ENCODE results near the gene TAGAP.
A peak's percentile ranks its signal among the peaks of the same experiment; 100 is the strongest.
"Not testable (repeated sequence)": the region's sequence is repeated elsewhere in the genome, so short reads cannot be mapped to it uniquely, and the experiment has no call there.

The TAGAP gene

GRCh38 chr6:159020011-159020410, 24.8 kb downstream of the TAGAP start:
- no peak for DNase-seq (ENCODE audit: low spot score)
- in situ Hi-C loops (cut with MboI; ENCODE audit: low pct_unique_long_range_greater_than_20kb, low sequenced_read_pairs, unreplicated experiment) = no loop called here
- TF ChIP-seq CTCF (IDR thresholded peaks at IDR 0.05; ENCODE audit: extremely low read depth, insufficient read depth, missing control alignments) = no peak

- in situ Hi-C loops (cut with MboI; ENCODE audit: low pct_unique_long_range_greater_than_20kb, low sequenced_read_pairs, unreplicated experiment) = no loop called here
- peak; percentile 43 for DNase-seq (ENCODE audit: low spot score)
- TF ChIP-seq CTCF (IDR thresholded peaks at IDR 0.05; ENCODE audit: extremely low read depth, insufficient read depth, missing control alignments) = no peak
Observed at GRCh38 chr6:159017757-159018559, 26.8 kb downstream of the TAGAP start.

GRCh38 chr6:159014406-159014805, 30.4 kb downstream of the TAGAP start:
- TF ChIP-seq CTCF (IDR thresholded peaks at IDR 0.05; ENCODE audit: extremely low read depth, insufficient read depth, missing control alignments) = no peak
- DNase-seq (ENCODE audit: low spot score) = no peak
- in situ Hi-C loops (cut with MboI; ENCODE audit: low pct_unique_long_range_greater_than_20kb, low sequenced_read_pairs, unreplicated experiment) = no loop called here

- no peak for DNase-seq (ENCODE audit: low spot score)
- in situ Hi-C loops (cut with MboI; ENCODE audit: low pct_unique_long_range_greater_than_20kb, low sequenced_read_pairs, unreplicated experiment) = no loop called here
- no peak for TF ChIP-seq CTCF (IDR thresholded peaks at IDR 0.05; ENCODE audit: extremely low read depth, insufficient read depth, missing control alignments)
Observed at GRCh38 chr6:159013229-159013628, 31.6 kb downstream of the TAGAP start.

GRCh38 chr6:159012201-159012600, 32.6 kb downstream of the TAGAP start:
- in situ Hi-C loops (cut with MboI; ENCODE audit: low pct_unique_long_range_greater_than_20kb, low sequenced_read_pairs, unreplicated experiment) = no loop called here
- no peak for TF ChIP-seq CTCF (IDR thresholded peaks at IDR 0.05; ENCODE audit: extremely low read depth, insufficient read depth, missing control alignments)
- no peak for DNase-seq (ENCODE audit: low spot score)

GRCh38 chr6:159010037-159010612, 34.7 kb downstream of the TAGAP start:
- in situ Hi-C loops (cut with MboI; ENCODE audit: low pct_unique_long_range_greater_than_20kb, low sequenced_read_pairs, unreplicated experiment); DNase-seq (ENCODE audit: low spot score): not testable (repeated sequence)

- in situ Hi-C loops (cut with MboI; ENCODE audit: low pct_unique_long_range_greater_than_20kb, low sequenced_read_pairs, unreplicated experiment) = loop anchor here (10.0 kb wide), 1 partner anchor 126 kb away; no protein-coding TSS in a partner anchor
- DNase-seq (ENCODE audit: low spot score) = peak; percentile 59
Observed at GRCh38 chr6:159008656-159009288, 36.0 kb downstream of the TAGAP start.

More at GRCh38 chr6:159008656-159009288, 36.0 kb downstream of the TAGAP start:
- peak; percentile 68 for TF ChIP-seq CTCF (IDR thresholded peaks at IDR 0.05; ENCODE audit: extremely low read depth, insufficient read depth, missing control alignments)
